Epithelial cell of proximal tubule (primary cell): ENCODE results near the gene NFKBIL1. TPM values are rescaled to one million over a fixed set of nuclear protein-coding genes. Genes with fewer than 3 reads are reported as not detected.

Source experiments
- DNase-seq: peaks from one replicate; pipeline ENCODE4 v3.0.0-alpha.2; 2011; ENCODE audit warnings: low read depth
- H3K4me3 ChIP-seq: 2 replicates; pipeline ENCODE4 v1.5.1; 2011; ENCODE audit warnings: low read depth, mild to moderate bottlenecking, low read length
- CTCF ChIP-seq: conservative IDR thresholded peaks from 2 replicates; pipeline ENCODE4 v1.5.1; 2012; ENCODE audit warnings: low read depth, mild to moderate bottlenecking, low read length
- total RNA-seq: library from RNA; depleted of rRNA; stranded (reverse); fragments of >200 nt; gene quantifications from 2 replicates; pipeline ENCODE4 v1.2.3, GENCODE V29; 2015

NFKBIL1 gene
- total RNA-seq, 1 donor from 2014 or later: 17.8 TPM

- no peak overlapping the region for H3K4me3 ChIP-seq
- TF ChIP-seq CTCF: no peak
- peak; percentile 91 for DNase-seq
Observed at GRCh38 chr6:31578184-31579118, 31.0 kb downstream of the NFKBIL1 start.

GRCh38 chr6:31579119-31579505 lies 31.7 kb downstream of the NFKBIL1 start:
- DNase-seq: no peak
- H3K4me3 ChIP-seq: no peak overlapping the region
- TF ChIP-seq CTCF: no peak

- DNase-seq: no peak
- no peak overlapping the region for H3K4me3 ChIP-seq
- no peak for TF ChIP-seq CTCF
Observed at GRCh38 chr6:31579546-31580437, 32.4 kb downstream of the NFKBIL1 start.

- peak overlapping the region; percentile 98 for H3K4me3 ChIP-seq
- DNase-seq: no peak
- TF ChIP-seq CTCF: no peak
Observed at GRCh38 chr6:31580438-31580740, 33.0 kb downstream of the NFKBIL1 start.

GRCh38 chr6:31580807-31581433 lies 33.5 kb downstream of the NFKBIL1 start:
- no peak for DNase-seq
- TF ChIP-seq CTCF: peak; percentile 79
- peak overlapping the region; percentile 98 for H3K4me3 ChIP-seq

- no peak for DNase-seq
- H3K4me3 ChIP-seq: peak overlapping the region; percentile 98
- TF ChIP-seq CTCF: no peak
Observed at GRCh38 chr6:31581434-31582229, 34.2 kb downstream of the NFKBIL1 start.
